Measurements from ENCODE around the gene ITSN2. TPM values are rescaled to one million over a fixed set of nuclear protein-coding genes. Genes with fewer than 3 reads are reported as not detected.
"Not testable (repeated sequence)": the region's sequence is repeated elsewhere in the genome, so short reads cannot be mapped to it uniquely, and the experiment has no call there.

Gene ITSN2
- total and polyA plus RNA-seq, 4 donors, result 34.3 to 77.2 (median 54.5) TPM

- H3K27me3 ChIP-seq (ENCODE audit: control insufficient read depth in 3 of 3, insufficient read depth in 3 of 3, low read length in 2 of 3), result no peaks in the 10 kb centered on the region
- ATAC-seq (ENCODE audit: insufficient read depth, low FRiP score) (no peak), DNase-seq (no peak)
- WGBS, 2 donors, result 87 to 91% methylated on average over 12 of the region's 12 CpGs
- peaks cover 0 to 3% (median 0%) of the 10 kb centered on the region in 5 donors for H3K4me1 ChIP-seq (ENCODE audit: control insufficient read depth in 5 of 5, insufficient read depth in 5 of 5, low read length in 5 of 5)
- no peak overlapping the region for H3K4me3 ChIP-seq
- H3K9me3 ChIP-seq (ENCODE audit: control insufficient read depth in 4 of 4, insufficient read depth in 3 of 4, low read length in 3 of 4), result no peaks in the 10 kb centered on the region
- H3K9ac ChIP-seq (ENCODE audit: insufficient read depth in 1 of 2, low read length in 2 of 2), result no peak overlapping the region
- H3K36me3 ChIP-seq (ENCODE audit: control insufficient read depth in 4 of 4, insufficient read depth in 4 of 4, low read length in 4 of 4), result peaks cover 0 to 18% (median 12%) of the 10 kb centered on the region in 4 donors
- no peak for TF ChIP-seq CTCF (IDR thresholded peaks at IDR 0.05; ENCODE audit: control extremely low read depth, extremely low read depth)
- no peak overlapping the region for H3K27ac ChIP-seq (ENCODE audit: low read depth in 1 of 2, low read length in 1 of 2)
These were observed 160.3 kb downstream of the ITSN2 start for GRCh38 chr2:24199968-24200590.

GRCh38 chr2:24197213-24197612, 163.1 kb downstream of the ITSN2 start:
- not testable (repeated sequence) for H3K36me3 ChIP-seq (ENCODE audit: control insufficient read depth in 4 of 4, insufficient read depth in 4 of 4, low read length in 4 of 4); H3K4me1 ChIP-seq (ENCODE audit: control insufficient read depth in 5 of 5, insufficient read depth in 5 of 5, low read length in 5 of 5); H3K4me3 ChIP-seq; H3K27me3 ChIP-seq (ENCODE audit: control insufficient read depth in 3 of 3, insufficient read depth in 3 of 3, low read length in 2 of 3); H3K27ac ChIP-seq (ENCODE audit: low read depth in 1 of 2, low read length in 1 of 2); DNase-seq; ATAC-seq (ENCODE audit: insufficient read depth, low FRiP score); H3K9me3 ChIP-seq (ENCODE audit: control insufficient read depth in 4 of 4, insufficient read depth in 3 of 4, low read length in 3 of 4); H3K9ac ChIP-seq (ENCODE audit: insufficient read depth in 1 of 2, low read length in 2 of 2)
- WGBS, 2 donors, result 86 to 100% methylated on average over 1 of the region's 1 CpG

GRCh38 chr2:24191848-24192247, 168.5 kb downstream of the ITSN2 start:
- 71 to 78% methylated on average over 5 of the region's 5 CpGs for WGBS, 2 donors
- no peak for TF ChIP-seq CTCF (IDR thresholded peaks at IDR 0.05; ENCODE audit: control extremely low read depth, extremely low read depth)
- no peak overlapping the region for H3K9ac ChIP-seq (ENCODE audit: insufficient read depth in 1 of 2, low read length in 2 of 2)
- no peak for ATAC-seq (ENCODE audit: insufficient read depth, low FRiP score)
- no peak overlapping the region for H3K27ac ChIP-seq (ENCODE audit: low read depth in 1 of 2, low read length in 1 of 2)
- no peak overlapping the region for H3K4me3 ChIP-seq
- no peaks in the 10 kb centered on the region for H3K27me3 ChIP-seq (ENCODE audit: control insufficient read depth in 3 of 3, insufficient read depth in 3 of 3, low read length in 2 of 3)
- H3K36me3 ChIP-seq (ENCODE audit: control insufficient read depth in 4 of 4, insufficient read depth in 4 of 4, low read length in 4 of 4), result no peaks in the 10 kb centered on the region
- peaks cover 0 to 2% (median 0%) of the 10 kb centered on the region in 4 donors for H3K9me3 ChIP-seq (ENCODE audit: control insufficient read depth in 4 of 4, insufficient read depth in 3 of 4, low read length in 3 of 4)
- no peaks in the 10 kb centered on the region for H3K4me1 ChIP-seq (ENCODE audit: control insufficient read depth in 5 of 5, insufficient read depth in 5 of 5, low read length in 5 of 5)
- DNase-seq, result no peak

- WGBS, 2 donors, result 91 to 94% methylated on average over 9 of the region's 9 CpGs
- no peaks in the 10 kb centered on the region for H3K4me1 ChIP-seq (ENCODE audit: control insufficient read depth in 5 of 5, insufficient read depth in 5 of 5, low read length in 5 of 5)
- no peak for TF ChIP-seq CTCF (IDR thresholded peaks at IDR 0.05; ENCODE audit: control extremely low read depth, extremely low read depth)
- DNase-seq (no peak), ATAC-seq (ENCODE audit: insufficient read depth, low FRiP score) (no peak)
- H3K27me3 ChIP-seq (ENCODE audit: control insufficient read depth in 3 of 3, insufficient read depth in 3 of 3, low read length in 2 of 3), result no peaks in the 10 kb centered on the region
- H3K4me3 ChIP-seq, result no peak overlapping the region
- H3K9ac ChIP-seq (ENCODE audit: insufficient read depth in 1 of 2, low read length in 2 of 2), result no peak overlapping the region
- H3K36me3 ChIP-seq (ENCODE audit: control insufficient read depth in 4 of 4, insufficient read depth in 4 of 4, low read length in 4 of 4), result no peaks in the 10 kb centered on the region
- no peak overlapping the region for H3K27ac ChIP-seq (ENCODE audit: low read depth in 1 of 2, low read length in 1 of 2)
- H3K9me3 ChIP-seq (ENCODE audit: control insufficient read depth in 4 of 4, insufficient read depth in 3 of 4, low read length in 3 of 4), result peaks cover 0 to 2% (median 0%) of the 10 kb centered on the region in 4 donors
These were observed 169.2 kb downstream of the ITSN2 start for GRCh38 chr2:24191156-24191555.
